ENCODE results near the gene ARVCF. TPM values are rescaled to one million over a fixed set of nuclear protein-coding genes. Genes with fewer than 3 reads are reported as not detected.
A peak's percentile ranks its signal among the peaks of the same experiment; 100 is the strongest.

ARVCF gene
- total RNA-seq, 3 donors from 2014 or later (not counting 1 experiment from before 2014, with no cell fraction given) = 37.8 to 62.0 (median 38.7) TPM

DNA sequence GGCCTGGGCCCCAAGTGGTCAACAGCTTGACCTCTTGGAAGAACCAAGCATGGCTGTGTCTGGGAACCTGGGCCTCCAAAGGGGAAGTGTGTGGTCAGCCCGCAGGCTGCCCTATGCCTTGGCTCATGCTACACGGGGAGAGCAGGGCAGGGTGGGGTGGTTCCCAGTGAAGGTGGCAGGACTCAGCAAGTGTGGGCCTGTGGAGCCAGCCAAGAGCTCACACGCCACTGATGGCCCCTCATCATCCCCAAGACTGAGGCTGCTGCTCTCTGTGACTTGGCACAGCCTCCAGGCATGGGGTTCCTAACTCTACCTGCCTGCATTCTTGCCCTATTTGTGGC lies 47.5 kb upstream of the ARVCF start:
- Mint-ChIP-seq H3K9me3 (no peaks in the 10 kb centered on the region), H3K27me3 (ENCODE audit: low read depth in 2 of 2) (no peaks in the 10 kb centered on the region), H3K27ac (peak overlapping the region; percentile 64), H3K4me3 (peak overlapping the region; percentile 73), H3K36me3 (no peaks in the 10 kb centered on the region), H3K4me1 (peaks cover 17 to 22% of the 10 kb centered on the region in 2 donors)
- Histone ChIP-seq H3K27ac (ENCODE audit: low read length) (no peak overlapping the region), H3K4me1 (ENCODE audit: control insufficient read depth, insufficient read depth, low read length) (peaks cover 21% of the 10 kb centered on the region), H3K36me3 (ENCODE audit: control insufficient read depth, insufficient read depth, low read length) (peaks cover 38% of the 10 kb centered on the region), H3K4me3 (ENCODE audit: low read length) (no peak overlapping the region), H3K27me3 (ENCODE audit: control insufficient read depth, insufficient read depth, low read length) (no peaks in the 10 kb centered on the region), H3K9me3 (ENCODE audit: control insufficient read depth, insufficient read depth, low read length) (no peaks in the 10 kb centered on the region)
- no peak for ATAC-seq
- DNase-seq = no peak
- TF ChIP-seq, protein P1, sequence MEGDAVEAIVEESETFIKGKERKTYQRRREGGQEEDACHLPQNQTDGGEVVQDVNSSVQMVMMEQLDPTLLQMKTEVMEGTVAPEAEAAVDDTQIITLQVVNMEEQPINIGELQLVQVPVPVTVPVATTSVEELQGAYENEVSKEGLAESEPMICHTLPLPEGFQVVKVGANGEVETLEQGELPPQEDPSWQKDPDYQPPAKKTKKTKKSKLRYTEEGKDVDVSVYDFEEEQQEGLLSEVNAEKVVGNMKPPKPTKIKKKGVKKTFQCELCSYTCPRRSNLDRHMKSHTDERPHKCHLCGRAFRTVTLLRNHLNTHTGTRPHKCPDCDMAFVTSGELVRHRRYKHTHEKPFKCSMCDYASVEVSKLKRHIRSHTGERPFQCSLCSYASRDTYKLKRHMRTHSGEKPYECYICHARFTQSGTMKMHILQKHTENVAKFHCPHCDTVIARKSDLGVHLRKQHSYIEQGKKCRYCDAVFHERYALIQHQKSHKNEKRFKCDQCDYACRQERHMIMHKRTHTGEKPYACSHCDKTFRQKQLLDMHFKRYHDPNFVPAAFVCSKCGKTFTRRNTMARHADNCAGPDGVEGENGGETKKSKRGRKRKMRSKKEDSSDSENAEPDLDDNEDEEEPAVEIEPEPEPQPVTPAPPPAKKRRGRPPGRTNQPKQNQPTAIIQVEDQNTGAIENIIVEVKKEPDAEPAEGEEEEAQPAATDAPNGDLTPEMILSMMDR (IDR thresholded peaks at IDR 0.05) = no peak
- 83% methylated on average over 3 of the region's 3 CpGs for WGBS (ENCODE audit: insufficient coverage)
- intact Hi-C loops (cut with micrococcal nuclease) = no loop called here

DNA sequence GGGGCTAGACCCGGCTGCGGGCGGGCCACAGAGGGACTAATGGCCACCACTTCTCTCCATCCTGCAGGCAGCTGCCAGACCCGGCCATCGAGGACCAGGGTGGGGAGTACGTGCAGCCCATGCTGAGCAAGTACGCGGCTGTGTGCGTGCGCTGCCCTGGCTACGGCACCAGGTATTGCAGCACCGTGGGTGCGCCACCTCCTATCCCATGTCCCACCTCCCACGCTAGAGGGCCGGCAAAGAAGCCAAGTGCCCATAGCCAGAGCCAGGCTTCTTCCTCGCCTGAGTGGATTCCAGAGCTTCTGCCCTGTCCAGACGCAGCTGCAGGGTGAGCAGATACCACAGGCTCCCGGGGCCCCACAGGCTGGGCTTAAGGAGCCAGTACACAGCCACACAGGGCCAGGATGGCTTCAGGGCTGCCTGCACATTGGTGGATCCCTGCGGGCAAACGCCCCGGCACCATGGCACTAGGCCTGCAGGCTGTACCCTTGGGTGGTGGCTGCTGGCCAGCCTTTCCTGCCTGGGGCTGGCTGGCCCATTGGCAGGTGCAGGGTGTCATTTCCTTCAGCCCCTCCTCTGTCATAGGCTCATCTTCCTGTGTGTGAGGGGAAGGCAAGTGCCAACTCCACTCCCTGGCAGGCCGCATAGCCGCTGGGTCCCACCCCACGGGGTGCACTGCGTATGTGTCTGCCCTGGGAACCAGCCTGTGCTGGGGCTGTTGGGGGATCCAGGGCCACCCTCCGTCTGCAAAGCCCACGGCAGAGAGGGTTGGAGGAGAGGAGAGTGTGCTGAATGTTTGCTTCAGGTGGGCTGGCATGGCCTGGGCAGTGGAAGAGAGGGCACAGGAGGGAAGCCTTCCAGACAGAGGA lies 46.9 kb upstream of the ARVCF start:
- DNase-seq (no peak), ATAC-seq (peak; percentile 24 to 78 (median 74))
- TF ChIP-seq, protein P1 (IDR thresholded peaks at IDR 0.05) = no peak
- intact Hi-C loops (cut with micrococcal nuclease) = no loop called here
- Histone ChIP-seq H3K36me3 (ENCODE audit: control insufficient read depth, insufficient read depth, low read length) (peaks cover 40% of the 10 kb centered on the region), H3K4me3 (ENCODE audit: low read length) (no peak overlapping the region), H3K9me3 (ENCODE audit: control insufficient read depth, insufficient read depth, low read length) (no peaks in the 10 kb centered on the region), H3K27me3 (ENCODE audit: control insufficient read depth, insufficient read depth, low read length) (no peaks in the 10 kb centered on the region), H3K4me1 (ENCODE audit: control insufficient read depth, insufficient read depth, low read length) (peaks cover 21% of the 10 kb centered on the region), H3K27ac (ENCODE audit: low read length) (no peak overlapping the region)
- Mint-ChIP-seq H3K9me3 (no peaks in the 10 kb centered on the region), H3K4me1 (peaks cover 23 to 28% of the 10 kb centered on the region in 2 donors), H3K27me3 (ENCODE audit: low read depth in 2 of 2) (no peaks in the 10 kb centered on the region), H3K4me3 (peak overlapping the region; percentile 73), H3K27ac (peak overlapping the region; percentile 64), H3K36me3 (no peaks in the 10 kb centered on the region)
- 92% methylated on average over 27 of the region's 27 CpGs for WGBS (ENCODE audit: insufficient coverage)

- 92% methylated on average over 11 of the region's 11 CpGs for WGBS (ENCODE audit: insufficient coverage)
- Histone ChIP-seq H3K9me3 (ENCODE audit: control insufficient read depth, insufficient read depth, low read length) (no peaks in the 10 kb centered on the region), H3K4me1 (ENCODE audit: control insufficient read depth, insufficient read depth, low read length) (peaks cover 21% of the 10 kb centered on the region), H3K4me3 (ENCODE audit: low read length) (no peak overlapping the region), H3K27ac (ENCODE audit: low read length) (no peak overlapping the region), H3K27me3 (ENCODE audit: control insufficient read depth, insufficient read depth, low read length) (no peaks in the 10 kb centered on the region), H3K36me3 (ENCODE audit: control insufficient read depth, insufficient read depth, low read length) (peaks cover 42% of the 10 kb centered on the region)
- Mint-ChIP-seq H3K4me1 (peaks cover 31 to 34% of the 10 kb centered on the region in 2 donors), H3K36me3 (no peaks in the 10 kb centered on the region), H3K27ac (peak overlapping the region in 1 of 2 donors; percentile 43), H3K9me3 (no peaks in the 10 kb centered on the region), H3K4me3 (peak overlapping the region; percentile 19), H3K27me3 (ENCODE audit: low read depth in 2 of 2) (no peaks in the 10 kb centered on the region)
- DNase-seq (no peak), ATAC-seq (no peak)
- intact Hi-C loops (cut with micrococcal nuclease) = no loop called here
- TF ChIP-seq, protein P1 (IDR thresholded peaks at IDR 0.05) = no peak
Measured at GRCh38 chr22:20062766-20063083, 46.1 kb upstream of the ARVCF start.

All from natural killer cell (primary cell).